ENCODE measurements around the gene ACACA. TPM values are rescaled to one million over a fixed set of nuclear protein-coding genes. Genes with fewer than 3 reads are reported as not detected.
"Not testable (repeated sequence)": the region's sequence is repeated elsewhere in the genome, so short reads cannot be mapped to it uniquely, and the experiment has no call there.

Gene ACACA
- total and polyA plus RNA-seq, 8 donors, result 9.1 to 31.6 (median 13.1) TPM

- Histone ChIP-seq H3K4me3 (no peak overlapping the region), H3K4me1 (no peaks in the 10 kb centered on the region), H3K9me3 (no peaks in the 10 kb centered on the region), H3K27me3 (no peaks in the 10 kb centered on the region), H3K36me3 (no peaks in the 10 kb centered on the region), H3K27ac (no peak overlapping the region)
- no peak for TF ChIP-seq CTCF (IDR thresholded peaks at IDR 0.05)
- no peak for DNase-seq
- ATAC-seq, result no peak
- no peak for FAIRE-seq
- WGBS, 2 donors, result 74 to 84% methylated on average over 2 of the region's 2 CpGs
- intact Hi-C loops (cut with DNase I), result no loop called here
Observed at GRCh38 chr17:37079065-37079708, 327.4 kb downstream of the ACACA start.

DNA sequence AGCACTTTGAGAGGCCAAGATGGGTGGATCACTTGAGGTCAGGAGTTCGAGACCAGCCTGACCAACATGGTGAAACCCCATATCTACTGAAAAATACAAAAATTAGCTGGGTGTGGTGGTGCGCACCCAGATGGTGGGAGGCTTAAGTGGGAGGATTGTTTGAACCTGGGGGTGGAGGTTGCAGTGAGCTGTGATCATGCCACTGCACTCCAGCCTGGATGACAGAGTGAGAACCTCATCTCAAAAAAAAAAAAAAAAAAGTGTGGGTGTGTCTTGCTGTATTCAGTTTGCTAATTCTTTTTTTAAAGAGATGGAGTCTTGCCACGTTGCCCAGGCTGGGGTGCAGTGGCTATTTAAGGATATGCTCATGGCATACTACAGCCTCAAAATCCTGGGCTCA, 333.2 kb downstream of the ACACA start:
- H3K27me3 ChIP-seq; H3K4me3 ChIP-seq; H3K36me3 ChIP-seq; H3K9me3 ChIP-seq; DNase-seq; ATAC-seq; FAIRE-seq; H3K27ac ChIP-seq; intact Hi-C loops (cut with DNase I); H3K4me1 ChIP-seq: not testable (repeated sequence)
- 77 to 81% methylated on average over 3 of the region's 3 CpGs for WGBS, 2 donors

- Histone ChIP-seq H3K27me3 (no peaks in the 10 kb centered on the region), H3K4me3 (no peak overlapping the region), H3K36me3 (no peaks in the 10 kb centered on the region), H3K27ac (no peak overlapping the region), H3K9me3 (no peaks in the 10 kb centered on the region), H3K4me1 (no peaks in the 10 kb centered on the region)
- no peak for DNase-seq
- WGBS, 2 donors, result 85 to 92% methylated on average over 3 of the region's 3 CpGs
- intact Hi-C loops (cut with DNase I), result no loop called here
- FAIRE-seq, result no peak
- ATAC-seq, result no peak
- TF ChIP-seq CTCF (IDR thresholded peaks at IDR 0.05), result no peak
Observed at GRCh38 chr17:37069087-37069486, 337.5 kb downstream of the ACACA start.

DNA sequence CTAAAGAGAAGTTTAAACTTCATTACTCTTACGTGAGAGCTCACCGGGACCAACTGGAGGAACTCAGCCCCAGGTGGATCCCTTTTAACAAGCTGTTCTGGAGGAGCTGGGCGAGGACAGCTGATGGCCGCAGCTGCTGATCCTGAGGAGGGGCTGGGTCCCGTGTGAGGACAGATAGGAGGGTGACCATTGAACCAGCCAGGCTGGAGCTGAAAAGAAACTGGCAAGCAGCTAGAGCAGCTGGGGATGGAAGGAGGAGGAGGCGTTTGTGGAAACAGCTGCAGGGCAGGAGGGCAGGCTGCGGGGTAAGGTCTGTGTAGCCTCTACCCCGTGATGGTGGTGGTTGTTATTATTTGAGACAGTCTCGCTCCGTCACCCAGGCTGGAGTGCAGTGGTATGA, 338.4 kb downstream of the ACACA start:
- 65 to 73% methylated on average over 10 of the region's 10 CpGs for WGBS, 2 donors
- no peak for TF ChIP-seq CTCF (IDR thresholded peaks at IDR 0.05)
- H3K27ac ChIP-seq, result no peak overlapping the region

GRCh38 chr17:37067555-37068111, 339.0 kb downstream of the ACACA start:
- FAIRE-seq, result no peak
- Histone ChIP-seq H3K4me3 (no peak overlapping the region), H3K4me1 (no peaks in the 10 kb centered on the region), H3K9me3 (no peaks in the 10 kb centered on the region), H3K27me3 (no peaks in the 10 kb centered on the region), H3K27ac (no peak overlapping the region), H3K36me3 (no peaks in the 10 kb centered on the region)
- peak in 5 of 6 donors; percentile 27 to 74 (median 59) for DNase-seq
- WGBS, 2 donors, result 47 to 62% methylated on average over 13 of the region's 13 CpGs
- TF ChIP-seq CTCF (IDR thresholded peaks at IDR 0.05), result no peak
- ATAC-seq, result peak; percentile 81 to 89 (median 86)
- intact Hi-C loops (cut with DNase I), result no loop called here

More for the DNA sequence above, 338.4 kb downstream of the ACACA start:
- no peak for FAIRE-seq
- DNase-seq, result no peak
- intact Hi-C loops (cut with DNase I), result no loop called here
- no peak overlapping the region for H3K4me3 ChIP-seq
- H3K9me3 ChIP-seq, result no peaks in the 10 kb centered on the region
- no peaks in the 10 kb centered on the region for H3K27me3 ChIP-seq
- no peaks in the 10 kb centered on the region for H3K4me1 ChIP-seq
- ATAC-seq, result no peak
- no peaks in the 10 kb centered on the region for H3K36me3 ChIP-seq
